ENCODE results near the gene HAP1. TPM values are rescaled to one million over a fixed set of nuclear protein-coding genes. Genes with fewer than 3 reads are reported as not detected.
A peak's percentile ranks its signal among the peaks of the same experiment; 100 is the strongest.

Gene HAP1
- total and polyA plus RNA-seq, 2 of the 8 experiments (the other 6 are each of a cell fraction or from before 2014, with no cell fraction given) = 2.3 to 3.6 TPM

GRCh38 chr17:41739661-41740352 lies 5.4 kb upstream of the HAP1 start:
- CTCF ChIA-PET (ENCODE audit: partially characterized antibody) = interaction anchor here (0.8 to 5.9 kb wide), 6 partner anchors 14 to 103 kb away, joined by 3 to 39 read pairs (median 3); partner anchors contain the start of gene JUP
- Histone ChIP-seq H3K23me2 (ENCODE audit: low read depth, low read length) (peaks cover 1% of the 10 kb centered on the region; the same call in 1 of the 2 replicates), H2BK12ac (ENCODE audit: low read depth, low read length) (no peak overlapping the region; the same call in 1 of the 2 replicates), H2AFZ (ENCODE audit: low read length) (no peak overlapping the region), H3K79me1 (ENCODE audit: low read depth, low read length) (no peaks in the 10 kb centered on the region), H2BK5ac (ENCODE audit: low read depth, low read length) (no peak overlapping the region), H3K14ac (ENCODE audit: insufficient read length) (no peak overlapping the region), H2BK20ac (ENCODE audit: low read length) (no peak overlapping the region), H3K4me3 (ENCODE audit: extremely low read depth in 1 of 4, insufficient read depth in 2 of 4, low read depth in 3 of 4, low read length in 4 of 4) (no peak overlapping the region), H2BK120ac (replicated peaks; ENCODE audit: low read depth, low read length) (no peak overlapping the region), H2AK5ac (ENCODE audit: low read depth, low read length) (no peak overlapping the region), H3K56ac (replicated peaks; ENCODE audit: insufficient read length, low read depth, low read length) (no peak overlapping the region), H3K4ac (replicated peaks; ENCODE audit: insufficient read length, low read depth, low read length) (no peak overlapping the region), H3K27ac (ENCODE audit: low read depth, low read length) (no peak overlapping the region), H3K4me1 (replicated peaks in 1 of 4; ENCODE audit: control insufficient read depth in 3 of 4, insufficient read depth in 4 of 4, low read length in 3 of 4) (peaks cover 0 to 9% (median 7%) of the 10 kb centered on the region in 4 experiments; a peak in 6 of 7 replicates), H4K8ac (ENCODE audit: extremely low read depth, insufficient read depth, low read length) (peak overlapping the region; percentile 62; the same call in 1 of the 2 replicates), H3K9ac (replicated peaks in 1 of 4; ENCODE audit: extremely low read depth in 1 of 4, low read depth in 3 of 4, low read length in 3 of 4) (no peak overlapping the region), H3K4me2 (ENCODE audit: insufficient read depth in 1 of 2, low read depth in 2 of 2, low read length in 2 of 2) (no peak overlapping the region), H3K36me3 (ENCODE audit: control insufficient read depth in 2 of 4, insufficient read depth in 4 of 4, low read length in 3 of 4) (no peaks in the 10 kb centered on the region), H4K20me1 (replicated peaks in 1 of 2; ENCODE audit: control insufficient read depth in 1 of 2, insufficient read depth in 2 of 2, low read length in 2 of 2) (no peaks in the 10 kb centered on the region), H3K27me3 (replicated peaks in 1 of 4; ENCODE audit: control insufficient read depth in 3 of 4, extremely low read depth in 1 of 4, insufficient read depth in 3 of 4, low read length in 3 of 4) (peaks cover 5 to 33% (median 20%) of the 10 kb centered on the region in 4 experiments), H4K5ac (ENCODE audit: insufficient read length, low read depth, low read length) (no peak overlapping the region), H3K23ac (ENCODE audit: insufficient read length) (no peak overlapping the region), H2BK15ac (ENCODE audit: low read length) (peak overlapping the region; percentile 25), H3K18ac (ENCODE audit: extremely low read depth, low read length) (no peak overlapping the region; the same call in 1 of the 2 replicates), H3K9me3 (ENCODE audit: insufficient read depth in 2 of 2, low read depth in 1 of 2, low read length in 1 of 2) (no peaks in the 10 kb centered on the region), H3K79me2 (ENCODE audit: control insufficient read depth in 1 of 2, insufficient read depth in 2 of 2, low read length in 2 of 2) (no peaks in the 10 kb centered on the region), H4K91ac (replicated peaks; ENCODE audit: insufficient read length, low read length) (no peak overlapping the region)
- POLR2A ChIA-PET (ENCODE audit: partially characterized antibody) = interaction anchor here (1.2 to 5.2 kb wide), 6 partner anchors 11 to 126 kb away, joined by 3 to 19 read pairs (median 8); partner anchors contain the start of genes EIF1, JUP and KLHL11
- WGBS, 2 experiments (ENCODE audit: extremely low coverage in 1 of 2, insufficient coverage in 1 of 2, insufficient read length in 1 of 2, insufficient replicate concordance in 2 of 2, low coverage in 1 of 2, low lambda C conversion rate in 2 of 2, missing lambda C conversion rate in 1 of 2) = 85% methylated on average over 9 of the region's 9 CpGs; no CpG with 5 or more reads in 1 of the 2 experiments
- no peak for DNase-seq (ENCODE audit: low read depth in 1 of 2, low spot score in 2 of 2)
- no peak for FAIRE-seq
- TF ChIP-seq TAF1 (IDR thresholded peaks at IDR 0.05; ENCODE audit: low read depth, low read length) = no peak
- no peak for TF ChIP-seq NANOG (IDR thresholded peaks at IDR 0.05; ENCODE audit: insufficient read depth, low read depth, low read length, poor library complexity, severe bottlenecking)
- TF ChIP-seq RNF2 (IDR thresholded peaks at IDR 0.05; ENCODE audit: borderline replicate concordance, low read depth, low read length, missing control alignments, poor library complexity, severe bottlenecking) = no peak
- no peak for TF ChIP-seq CHD1 (IDR thresholded peaks at IDR 0.05; ENCODE audit: low read depth, low read length)
- TF ChIP-seq USF2 (IDR thresholded peaks at IDR 0.05; ENCODE audit: low read length) = no peak
- TF ChIP-seq SUZ12 (IDR thresholded peaks at IDR 0.05; ENCODE audit: low read length) = no peak
- no peak for TF ChIP-seq BCL11A (IDR thresholded peaks at IDR 0.05; ENCODE audit: low read depth in 2 of 2, low read length in 2 of 2)
- no peak for TF ChIP-seq POLR2AphosphoS5 (IDR thresholded peaks at IDR 0.05; ENCODE audit: low read depth, low read length)
- no peak for TF ChIP-seq TBP (IDR thresholded peaks at IDR 0.05; ENCODE audit: low read depth, low read length)
- TF ChIP-seq RFX5 (IDR thresholded peaks at IDR 0.05; ENCODE audit: borderline replicate concordance, low read depth, low read length) = no peak
- no peak for TF ChIP-seq SIRT6 (IDR thresholded peaks at IDR 0.05; ENCODE audit: low read length)

Measured in H1 (cell line).